HepG2 (cell line): ENCODE measurements around the gene TSHB. TPM values are rescaled to one million over a fixed set of nuclear protein-coding genes. Genes with fewer than 3 reads are reported as not detected.

Experiments used
- ATAC-seq: fragments of 200-7000 bp; cut with Tn5 transposase; 3 replicates; pipeline ENCODE4 v1.9.1; 2020; ENCODE audit warnings: mild to moderate bottlenecking, moderate library complexity
- BruUV-seq: library from RNA; stranded (reverse); fragments of 400-500 nt; replicated peaks from 2 replicates; lab custom pipeline; 2021; lab: Mats Ljungman, UMichigan
- CTCF ChIA-PET: fragments of 300-600 bp; formaldehyde crosslinking; extraction: SDS; loops from one replicate; lab custom pipeline; 2021; ENCODE audit warnings: low total read pairs, inconsistent platforms, low intra/inter-chr PET ratio; lab: Yijun Ruan, JAX
- POLR2A ChIA-PET: fragments of 350-600 bp; sonication (Branson Sonifier 250); formaldehyde crosslinking; loops from one replicate; lab custom pipeline; 2020; ENCODE audit warnings: antibody characterized with exemption, inconsistent platforms; lab: Yijun Ruan, JAX
- DNase-seq: peaks from one replicate; pipeline ENCODE4 v3.0.0-alpha.2; 2015; ENCODE audit warnings: low spot score
- FAIRE-seq: peaks from 3 replicates; lab custom pipeline; 2011; peaks lifted over from hg19 to GRCh38; lab: Jason Lieb, UNC
- H2AFZ ChIP-seq: one replicate; pipeline ENCODE4 v1.6.1; 2011; ENCODE audit warnings: low read length, inconsistent platforms
- H3K27ac ChIP-seq: fragments of 300-600 bp; 3 replicates; pipeline ENCODE4 v1.8.0; 2011; ENCODE audit warnings: mixed run types, mild to moderate bottlenecking, mixed read lengths, low read length, inconsistent platforms; ENCODE audit not compliant: insufficient read depth; ENCODE audit errors: extremely low read length
- H3K27me3 ChIP-seq, 2 experiments: fragments of 200-600 bp in 1 of 2; 2 replicates in 1 of 2; 3 replicates in 1 of 2; pipeline versions ENCODE4 v1.6.0 to v1.8.0; 2011; ENCODE audit warnings: low read length in 2 of 2, mild to moderate bottlenecking in 2 of 2, moderate library complexity in 2 of 2, inconsistent platforms in 1 of 2; ENCODE audit not compliant: insufficient read depth in 2 of 2, control insufficient read depth in 1 of 2
- H3K36me3 ChIP-seq, 2 experiments: fragments of 200-600 bp in 1 of 2; replicated peaks in 1 of 2; 2 replicates in 1 of 2; 3 replicates in 1 of 2; pipeline versions ENCODE4 v1.5.1 to v1.8.0; 2011; ENCODE audit warnings: low read length in 2 of 2, inconsistent platforms in 1 of 2; ENCODE audit not compliant: insufficient read depth in 2 of 2, control insufficient read depth in 1 of 2
- H3K4me1 ChIP-seq: 2 replicates; pipeline ENCODE4 v1.5.1; 2012; ENCODE audit warnings: low read length, inconsistent platforms; ENCODE audit not compliant: insufficient read depth
- H3K4me2 ChIP-seq: 2 replicates; pipeline ENCODE4 v1.6.0; 2011; ENCODE audit warnings: low read depth, low read length, inconsistent platforms
- H3K4me3 ChIP-seq, 3 experiments: fragments of 200-600 bp in 1 of 3; sonication (generic), shearing (Covaris generic) in 1 of 3; replicated peaks in 1 of 3; 2 replicates each; pipeline ENCODE4 v1.5.1; 2011 to 2016; ENCODE audit warnings: low read length in 3 of 3, inconsistent platforms in 2 of 3, low read depth in 2 of 3, mild to moderate bottlenecking in 2 of 3, control low read depth in 1 of 3, mixed read lengths in 1 of 3; ENCODE audit not compliant: insufficient read depth in 1 of 3
- H3K79me2 ChIP-seq: one replicate; pipeline ENCODE4 v1.6.1; 2011; ENCODE audit warnings: low read length, inconsistent platforms; ENCODE audit not compliant: insufficient read depth
- H3K9ac ChIP-seq: 2 replicates; pipeline ENCODE4 v1.6.0; 2011; ENCODE audit warnings: mild to moderate bottlenecking, low read depth, low read length, inconsistent platforms; ENCODE audit not compliant: insufficient read depth
- H3K9me3 ChIP-seq: 2 replicates; pipeline ENCODE4 v1.5.1; 2012; ENCODE audit warnings: mild to moderate bottlenecking, low read length
- H4K20me1 ChIP-seq: 2 replicates; pipeline ENCODE4 v1.6.0; 2011; ENCODE audit warnings: inconsistent platforms, mild to moderate bottlenecking, low read length, moderate library complexity; ENCODE audit not compliant: insufficient read depth
- CCAR2 ChIP-seq: fragments of 200-400 bp; formaldehyde crosslinking; optimal IDR thresholded peaks from 2 replicates; pipeline ENCODE3; 2018; ENCODE audit warnings: low read depth, mild to moderate bottlenecking, low read length, moderate library complexity
- EHMT2 ChIP-seq: fragments of 200-600 bp; sonication (generic); IDR thresholded peaks from 2 replicates; pipeline ENCODE4 v1.7.0; 2017; ENCODE audit warnings: antibody characterized with exemption, low read depth, low read length, borderline replicate concordance
- RFXAP ChIP-seq: sonication (generic); formaldehyde crosslinking; IDR thresholded peaks from 2 replicates; pipeline ENCODE4 v1.4.0; 2020; ENCODE audit warnings: missing genetic modification reagents, borderline replicate concordance
- SMARCE1 ChIP-seq: fragments of 450-650 bp; IDR thresholded peaks from 2 replicates; pipeline ENCODE4 v1.6.1; 2017; ENCODE audit warnings: borderline replicate concordance
- ZBTB20 ChIP-seq: sonication (generic); formaldehyde crosslinking; IDR thresholded peaks from 2 replicates; pipeline ENCODE4 v1.8.1; 2023; ENCODE audit warnings: missing genetic modification reagents, low read depth, mild to moderate bottlenecking, borderline replicate concordance
- ZBTB42 ChIP-seq: sonication (generic); formaldehyde crosslinking; IDR thresholded peaks from 2 replicates; pipeline ENCODE4 v1.5.0; 2020; ENCODE audit warnings: mild to moderate bottlenecking, missing genetic modification reagents
- ZNF225 ChIP-seq: sonication (generic); formaldehyde crosslinking; IDR thresholded peaks from 2 replicates; pipeline ENCODE4 v1.4.0; 2020; ENCODE audit warnings: mild to moderate bottlenecking, missing genetic modification reagents
- ZNF24 ChIP-seq: fragments of 450-650 bp; IDR thresholded peaks from 2 replicates; pipeline ENCODE4 v1.6.1; 2017; ENCODE audit warnings: antibody characterized with exemption, mild to moderate bottlenecking
- ZNF337 ChIP-seq: sonication (generic); formaldehyde crosslinking; IDR thresholded peaks from 2 replicates; pipeline ENCODE4 v1.5.1; 2020; ENCODE audit warnings: missing genetic modification reagents, low read depth, mild to moderate bottlenecking, borderline replicate concordance
- ZNF33B ChIP-seq: sonication (generic); formaldehyde crosslinking; IDR thresholded peaks from 2 replicates; pipeline ENCODE4 v1.5.1; 2020; ENCODE audit warnings: mild to moderate bottlenecking, missing genetic modification reagents
- ZNF598 ChIP-seq: sonication (generic); formaldehyde crosslinking; IDR thresholded peaks from 2 replicates; pipeline ENCODE4 v1.5.1; 2020; ENCODE audit warnings: mild to moderate bottlenecking, missing genetic modification reagents, borderline replicate concordance
- ZNF782 ChIP-seq: sonication (generic); formaldehyde crosslinking; IDR thresholded peaks from 2 replicates; pipeline ENCODE4 v1.4.0; 2020; ENCODE audit warnings: missing genetic modification reagents, mild to moderate bottlenecking, borderline replicate concordance
- WGBS: methylation state at CpG from one replicate; pipeline ENCODE4 v1.1.6; 2017; ENCODE audit warnings: low lambda C conversion rate; 5-methylcytosine and 5-hydroxymethylcytosine counted together
- in situ Hi-C: cut with HindIII; loops from 2 replicates; pipeline ENCODE4 v1.10.0; 2017; ENCODE audit warnings: low pct_unique_long_range_greater_than_20kb; ENCODE audit not compliant: extremely low pct_ligation_motif_present
- intact Hi-C: fragments of 100-400 bp; cut with micrococcal nuclease; formaldehyde crosslinking; loops from one replicate; pipeline ENCODE4 v1.10.0; 2022; ENCODE audit not compliant: unreplicated experiment
- polyA plus RNA-seq, 8 experiments: library from polyadenylated mRNA; depleted of rRNA in 3 of 8; stranded (reverse) in 7 of 8; unstranded in 1 of 8; fragments of >200 nt; fragmentation: Illumina TruSeq in 4 of 8; extraction: Trizol in 4 of 8; gene quantifications; 2 replicates each; pipeline versions ENCODE4 v1.2.1 to v1.2.3, GENCODE V29; 2011 to 2016; ENCODE audit warnings: low read depth in 4 of 8, missing spikeins in 1 of 8, mixed read lengths in 1 of 8; ENCODE audit not compliant: insufficient read depth in 1 of 8
- total RNA-seq, 5 experiments: library from RNA; depleted of rRNA; stranded (reverse); fragments of >200 nt; fragmentation: Illumina TruSeq; extraction: Trizol; gene quantifications; 2 replicates each; pipeline ENCODE4 v1.2.3, GENCODE V29; 2016; ENCODE audit warnings: low read depth in 1 of 5
- TF ChIP-seq, protein P1 (sequence below): sonication (generic); formaldehyde crosslinking; IDR thresholded peaks from 2 replicates; pipeline ENCODE4 v1.8.0; 2022; ENCODE audit warnings: missing genetic modification reagents, low read depth, mild to moderate bottlenecking, borderline replicate concordance
- TF ChIP-seq, protein P2 (sequence below): sonication (generic); formaldehyde crosslinking; IDR thresholded peaks from 2 replicates; pipeline ENCODE4 v1.5.1; 2020; ENCODE audit warnings: mild to moderate bottlenecking, missing genetic modification reagents, borderline replicate concordance
- TF ChIP-seq, protein P3 (sequence below): sonication (generic); formaldehyde crosslinking; IDR thresholded peaks from 2 replicates; pipeline ENCODE4 v1.4.0; 2020; ENCODE audit warnings: mild to moderate bottlenecking, missing genetic modification reagents, borderline replicate concordance

Gene TSHB
- total and polyA plus RNA-seq, 2 of the 13 experiments (the other 11 are each of a cell fraction or from before 2014, with no cell fraction given), result not detected

DNA sequence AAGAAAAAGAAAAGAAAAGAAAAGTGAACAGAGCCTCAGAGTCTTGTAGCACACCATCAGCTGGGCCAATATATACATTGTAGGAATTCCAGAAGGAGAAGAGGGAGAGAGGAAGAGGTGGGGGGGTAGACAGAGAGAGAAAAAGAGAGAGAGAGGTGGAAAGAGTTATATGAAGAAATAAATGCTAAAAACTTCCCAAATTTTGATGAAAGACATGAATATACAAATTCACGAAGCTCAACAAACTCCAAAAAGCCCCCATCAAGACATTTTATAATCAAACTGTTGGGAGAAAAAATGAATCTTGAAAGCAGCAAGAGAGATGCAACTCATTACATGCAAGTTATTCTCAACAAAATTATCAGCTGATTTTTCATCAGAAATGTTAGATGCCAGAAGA, 41.5 kb upstream of the TSHB start:
- ChIA-PET POLR2A (no interaction called here), CTCF (no interaction called here)
- Histone ChIP-seq H3K27ac (no peak overlapping the region), H3K4me3 (no peak overlapping the region), H3K9ac (no peak overlapping the region), H3K79me2 (no peaks in the 10 kb centered on the region), H3K9me3 (peaks cover 19% of the 10 kb centered on the region), H3K4me1 (no peaks in the 10 kb centered on the region), H3K4me2 (no peak overlapping the region), H4K20me1 (no peaks in the 10 kb centered on the region), H3K36me3 (no peaks in the 10 kb centered on the region), H3K27me3 (no peaks in the 10 kb centered on the region; a peak in 1 of 5 replicates), H2AFZ (no peak overlapping the region)
- in situ Hi-C loops (no loop called here), intact Hi-C loops (no loop called here)
- no peak for ATAC-seq
- FAIRE-seq, result no peak
- no peak for DNase-seq
- WGBS, result 3% methylated on average over 1 of the region's 1 CpG
- BruUV-seq, result no TSS peak
- no peak for TF ChIP-seq ZBTB42 (CRISPR knock-in tag)
- no peak for TF ChIP-seq ZNF33B (CRISPR knock-in tag)
- TF ChIP-seq RFXAP (CRISPR knock-in tag), result no peak
- TF ChIP-seq, protein P1, sequence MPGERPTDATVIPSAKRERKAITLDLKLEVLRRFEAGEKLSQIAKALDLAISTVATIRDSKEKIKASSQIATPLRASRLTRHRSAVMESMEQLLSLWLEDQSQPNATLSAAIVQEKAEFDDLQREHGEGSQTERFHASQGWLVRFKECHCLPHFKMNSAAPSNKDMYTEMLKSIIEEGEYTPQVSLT (CRISPR knock-in tag), result no peak
- TF ChIP-seq, protein P2, sequence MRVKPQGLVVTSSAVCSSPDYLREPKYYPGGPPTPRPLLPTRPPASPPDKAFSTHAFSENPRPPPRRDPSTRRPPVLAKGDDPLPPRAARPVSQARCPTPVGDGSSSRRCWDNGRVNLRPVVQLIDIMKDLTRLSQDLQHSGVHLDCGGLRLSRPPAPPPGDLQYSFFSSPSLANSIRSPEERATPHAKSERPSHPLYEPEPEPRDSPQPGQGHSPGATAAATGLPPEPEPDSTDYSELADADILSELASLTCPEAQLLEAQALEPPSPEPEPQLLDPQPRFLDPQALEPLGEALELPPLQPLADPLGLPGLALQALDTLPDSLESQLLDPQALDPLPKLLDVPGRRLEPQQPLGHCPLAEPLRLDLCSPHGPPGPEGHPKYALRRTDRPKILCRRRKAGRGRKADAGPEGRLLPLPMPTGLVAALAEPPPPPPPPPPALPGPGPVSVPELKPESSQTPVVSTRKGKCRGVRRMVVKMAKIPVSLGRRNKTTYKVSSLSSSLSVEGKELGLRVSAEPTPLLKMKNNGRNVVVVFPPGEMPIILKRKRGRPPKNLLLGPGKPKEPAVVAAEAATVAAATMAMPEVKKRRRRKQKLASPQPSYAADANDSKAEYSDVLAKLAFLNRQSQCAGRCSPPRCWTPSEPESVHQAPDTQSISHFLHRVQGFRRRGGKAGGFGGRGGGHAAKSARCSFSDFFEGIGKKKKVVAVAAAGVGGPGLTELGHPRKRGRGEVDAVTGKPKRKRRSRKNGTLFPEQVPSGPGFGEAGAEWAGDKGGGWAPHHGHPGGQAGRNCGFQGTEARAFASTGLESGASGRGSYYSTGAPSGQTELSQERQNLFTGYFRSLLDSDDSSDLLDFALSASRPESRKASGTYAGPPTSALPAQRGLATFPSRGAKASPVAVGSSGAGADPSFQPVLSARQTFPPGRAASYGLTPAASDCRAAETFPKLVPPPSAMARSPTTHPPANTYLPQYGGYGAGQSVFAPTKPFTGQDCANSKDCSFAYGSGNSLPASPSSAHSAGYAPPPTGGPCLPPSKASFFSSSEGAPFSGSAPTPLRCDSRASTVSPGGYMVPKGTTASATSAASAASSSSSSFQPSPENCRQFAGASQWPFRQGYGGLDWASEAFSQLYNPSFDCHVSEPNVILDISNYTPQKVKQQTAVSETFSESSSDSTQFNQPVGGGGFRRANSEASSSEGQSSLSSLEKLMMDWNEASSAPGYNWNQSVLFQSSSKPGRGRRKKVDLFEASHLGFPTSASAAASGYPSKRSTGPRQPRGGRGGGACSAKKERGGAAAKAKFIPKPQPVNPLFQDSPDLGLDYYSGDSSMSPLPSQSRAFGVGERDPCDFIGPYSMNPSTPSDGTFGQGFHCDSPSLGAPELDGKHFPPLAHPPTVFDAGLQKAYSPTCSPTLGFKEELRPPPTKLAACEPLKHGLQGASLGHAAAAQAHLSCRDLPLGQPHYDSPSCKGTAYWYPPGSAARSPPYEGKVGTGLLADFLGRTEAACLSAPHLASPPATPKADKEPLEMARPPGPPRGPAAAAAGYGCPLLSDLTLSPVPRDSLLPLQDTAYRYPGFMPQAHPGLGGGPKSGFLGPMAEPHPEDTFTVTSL (CRISPR knock-in tag), result no peak
- no peak for TF ChIP-seq ZNF225
- TF ChIP-seq CCAR2, result no peak
- no peak for TF ChIP-seq ZNF782 (CRISPR knock-in tag)
- TF ChIP-seq, protein P3, sequence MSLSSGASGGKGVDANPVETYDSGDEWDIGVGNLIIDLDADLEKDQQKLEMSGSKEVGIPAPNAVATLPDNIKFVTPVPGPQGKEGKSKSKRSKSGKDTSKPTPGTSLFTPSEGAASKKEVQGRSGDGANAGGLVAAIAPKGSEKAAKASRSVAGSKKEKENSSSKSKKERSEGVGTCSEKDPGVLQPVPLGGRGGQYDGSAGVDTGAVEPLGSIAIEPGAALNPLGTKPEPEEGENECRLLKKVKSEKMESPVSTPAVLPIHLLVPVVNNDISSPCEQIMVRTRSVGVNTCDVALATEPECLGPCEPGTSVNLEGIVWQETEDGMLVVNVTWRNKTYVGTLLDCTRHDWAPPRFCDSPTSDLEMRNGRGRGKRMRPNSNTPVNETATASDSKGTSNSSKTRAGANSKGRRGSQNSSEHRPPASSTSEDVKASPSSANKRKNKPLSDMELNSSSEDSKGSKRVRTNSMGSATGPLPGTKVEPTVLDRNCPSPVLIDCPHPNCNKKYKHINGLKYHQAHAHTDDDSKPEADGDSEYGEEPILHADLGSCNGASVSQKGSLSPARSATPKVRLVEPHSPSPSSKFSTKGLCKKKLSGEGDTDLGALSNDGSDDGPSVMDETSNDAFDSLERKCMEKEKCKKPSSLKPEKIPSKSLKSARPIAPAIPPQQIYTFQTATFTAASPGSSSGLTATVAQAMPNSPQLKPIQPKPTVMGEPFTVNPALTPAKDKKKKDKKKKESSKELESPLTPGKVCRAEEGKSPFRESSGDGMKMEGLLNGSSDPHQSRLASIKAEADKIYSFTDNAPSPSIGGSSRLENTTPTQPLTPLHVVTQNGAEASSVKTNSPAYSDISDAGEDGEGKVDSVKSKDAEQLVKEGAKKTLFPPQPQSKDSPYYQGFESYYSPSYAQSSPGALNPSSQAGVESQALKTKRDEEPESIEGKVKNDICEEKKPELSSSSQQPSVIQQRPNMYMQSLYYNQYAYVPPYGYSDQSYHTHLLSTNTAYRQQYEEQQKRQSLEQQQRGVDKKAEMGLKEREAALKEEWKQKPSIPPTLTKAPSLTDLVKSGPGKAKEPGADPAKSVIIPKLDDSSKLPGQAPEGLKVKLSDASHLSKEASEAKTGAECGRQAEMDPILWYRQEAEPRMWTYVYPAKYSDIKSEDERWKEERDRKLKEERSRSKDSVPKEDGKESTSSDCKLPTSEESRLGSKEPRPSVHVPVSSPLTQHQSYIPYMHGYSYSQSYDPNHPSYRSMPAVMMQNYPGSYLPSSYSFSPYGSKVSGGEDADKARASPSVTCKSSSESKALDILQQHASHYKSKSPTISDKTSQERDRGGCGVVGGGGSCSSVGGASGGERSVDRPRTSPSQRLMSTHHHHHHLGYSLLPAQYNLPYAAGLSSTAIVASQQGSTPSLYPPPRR (CRISPR knock-in tag), result no peak
- no peak for TF ChIP-seq SMARCE1
- no peak for TF ChIP-seq ZBTB20
- TF ChIP-seq EHMT2, result no peak
- no peak for TF ChIP-seq ZNF24
- TF ChIP-seq ZNF598 (CRISPR knock-in tag), result no peak
- TF ChIP-seq ZNF337, result no peak
